ENCODE results near the gene EGFL7.
A peak's percentile ranks its signal among the peaks of the same experiment; 100 is the strongest.

EGFL7 gene

GRCh38 chr9:136644343-136644592, 18.4 kb upstream of the EGFL7 start:
- no peak for DNase-seq (ENCODE audit: low spot score)

DNA sequence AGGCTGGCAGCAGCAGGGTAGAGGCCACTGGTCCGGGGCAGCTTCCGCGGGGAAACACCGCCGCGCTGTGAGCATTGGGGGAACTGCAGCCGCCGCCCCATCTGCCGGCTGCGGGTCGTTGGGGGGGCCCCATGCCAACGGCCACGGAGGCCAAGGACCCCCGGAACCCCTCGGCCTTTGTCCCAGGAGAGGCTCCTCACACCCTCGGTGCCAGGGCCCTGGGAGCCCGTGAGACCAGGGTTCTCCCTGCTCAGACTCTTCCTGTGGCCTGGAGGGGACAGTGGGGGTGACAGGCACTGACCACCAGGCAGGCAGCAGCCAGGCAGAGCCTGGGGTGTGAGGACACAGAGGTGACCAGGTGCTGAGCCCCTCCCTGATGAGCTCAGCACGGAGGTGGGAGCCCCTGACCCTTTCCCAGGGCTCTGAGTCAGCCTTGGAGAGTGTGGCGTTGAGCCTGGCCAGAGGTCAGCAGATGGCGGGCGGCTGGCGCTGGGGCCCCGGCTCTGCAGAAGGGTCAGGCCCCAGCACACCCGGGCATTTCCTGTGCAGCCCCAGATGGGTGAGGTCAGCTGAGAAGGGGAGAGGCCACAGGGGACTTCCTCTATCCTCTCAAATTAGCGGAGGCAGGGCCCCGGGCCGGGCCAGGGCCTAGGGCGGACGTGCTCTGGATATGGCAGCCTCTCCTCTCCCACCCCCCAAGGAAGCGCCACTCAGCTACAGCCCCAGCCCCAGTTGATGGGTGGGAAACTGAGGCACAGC, 17.9 kb upstream of the EGFL7 start:
- peak; percentile 57 for DNase-seq (ENCODE audit: low spot score)

DNA sequence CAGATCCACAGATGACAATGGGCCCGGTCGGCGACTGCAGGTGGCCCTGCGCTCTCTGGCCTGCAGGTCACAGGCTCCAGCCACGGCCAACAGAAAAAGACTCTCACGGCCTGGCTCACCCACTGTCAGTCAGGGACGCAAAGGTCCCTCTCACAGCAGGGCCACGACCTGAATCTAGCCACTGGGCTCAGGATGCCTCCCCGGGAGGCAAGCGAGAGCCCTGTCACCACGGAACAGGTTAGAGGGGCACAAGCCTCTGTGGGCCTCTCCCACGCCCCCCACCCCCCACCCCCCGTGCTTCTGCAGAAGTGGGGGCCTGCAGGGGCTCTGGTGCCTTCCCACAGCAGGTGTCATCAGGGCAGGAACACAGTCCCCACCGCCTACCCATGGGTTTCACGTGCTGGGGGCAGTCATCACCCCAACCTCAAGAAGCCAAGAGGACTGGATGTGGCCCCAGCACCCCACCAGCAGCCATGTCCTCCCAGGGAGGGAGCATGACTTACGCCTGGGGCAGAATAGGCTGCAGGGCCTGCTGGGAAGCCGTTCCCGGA, 17.3 kb upstream of the EGFL7 start:
- DNase-seq (ENCODE audit: low spot score), result no peak

- no peak for DNase-seq (ENCODE audit: low spot score)
Measured at GRCh38 chr9:136645903-136646754, 16.6 kb upstream of the EGFL7 start.

- no peak for DNase-seq (ENCODE audit: low spot score)
Measured at GRCh38 chr9:136646827-136647711, 15.6 kb upstream of the EGFL7 start.

DNA sequence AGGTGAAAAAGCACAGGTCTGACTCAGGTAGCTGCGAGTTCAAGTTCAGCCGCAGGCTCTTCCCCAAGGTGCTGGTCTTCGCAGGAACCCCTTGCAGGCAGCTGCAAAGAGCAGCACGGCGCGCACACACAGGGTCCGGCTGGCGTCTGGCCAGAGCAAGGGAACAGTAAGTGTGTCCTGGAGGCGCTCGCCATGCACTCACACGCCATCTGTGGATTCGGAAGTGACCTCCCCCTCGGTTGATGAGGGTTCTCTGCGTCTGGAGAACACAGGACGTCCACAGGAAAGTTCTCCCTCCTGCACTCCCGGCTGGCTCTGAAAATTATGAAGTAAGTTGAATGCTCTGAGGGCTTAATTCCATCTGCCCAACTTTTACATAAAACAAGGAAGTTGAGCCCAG, 14.0 kb upstream of the EGFL7 start:
- no peak for DNase-seq (ENCODE audit: low spot score)

GRCh38 chr9:136650021-136650420, 12.7 kb upstream of the EGFL7 start:
- no peak for DNase-seq (ENCODE audit: low spot score)

DNA sequence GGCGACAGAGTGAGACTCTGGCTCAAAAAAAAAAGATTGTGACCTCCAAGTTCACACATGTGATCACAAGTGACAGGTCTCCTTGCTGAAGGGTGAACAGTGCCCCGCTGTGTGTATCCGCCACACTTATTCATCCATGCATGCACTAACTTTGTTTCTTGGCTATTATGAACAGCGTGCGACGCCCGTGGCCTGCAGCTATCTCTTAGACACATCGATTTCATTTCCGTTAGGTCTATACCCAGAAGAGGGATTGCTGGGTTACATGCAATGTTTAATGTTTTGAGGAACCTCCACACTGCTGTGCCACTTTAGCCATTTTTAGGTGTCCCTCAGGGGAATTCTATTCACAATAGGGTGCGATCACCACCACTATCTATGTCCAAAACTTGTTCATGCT, 12.1 kb upstream of the EGFL7 start:
- DNase-seq (ENCODE audit: low spot score), result no peak

DNA sequence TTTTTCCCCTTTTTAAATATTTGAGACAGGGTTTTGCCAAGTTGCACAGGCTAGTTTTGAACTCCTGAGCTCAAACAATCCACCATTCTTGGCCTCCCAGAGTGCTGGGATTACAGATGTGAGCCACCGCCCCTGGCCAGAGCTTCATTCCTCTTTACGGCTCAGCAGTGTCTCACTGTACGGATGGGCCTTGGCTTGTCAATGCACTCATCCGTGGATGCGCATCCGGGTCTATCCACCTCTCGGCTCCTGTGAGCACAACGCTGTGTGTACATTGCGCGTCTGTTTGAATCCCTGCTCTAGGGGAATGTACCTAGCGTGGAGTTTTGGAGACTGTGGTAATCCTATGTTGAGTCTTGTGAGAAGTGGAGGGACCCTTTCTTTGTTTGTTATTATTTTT, 10.9 kb upstream of the EGFL7 start:
- no peak for DNase-seq (ENCODE audit: low spot score)

GRCh38 chr9:136653323-136654079, 9.2 kb upstream of the EGFL7 start:
- no peak for DNase-seq (ENCODE audit: low spot score)

DNA sequence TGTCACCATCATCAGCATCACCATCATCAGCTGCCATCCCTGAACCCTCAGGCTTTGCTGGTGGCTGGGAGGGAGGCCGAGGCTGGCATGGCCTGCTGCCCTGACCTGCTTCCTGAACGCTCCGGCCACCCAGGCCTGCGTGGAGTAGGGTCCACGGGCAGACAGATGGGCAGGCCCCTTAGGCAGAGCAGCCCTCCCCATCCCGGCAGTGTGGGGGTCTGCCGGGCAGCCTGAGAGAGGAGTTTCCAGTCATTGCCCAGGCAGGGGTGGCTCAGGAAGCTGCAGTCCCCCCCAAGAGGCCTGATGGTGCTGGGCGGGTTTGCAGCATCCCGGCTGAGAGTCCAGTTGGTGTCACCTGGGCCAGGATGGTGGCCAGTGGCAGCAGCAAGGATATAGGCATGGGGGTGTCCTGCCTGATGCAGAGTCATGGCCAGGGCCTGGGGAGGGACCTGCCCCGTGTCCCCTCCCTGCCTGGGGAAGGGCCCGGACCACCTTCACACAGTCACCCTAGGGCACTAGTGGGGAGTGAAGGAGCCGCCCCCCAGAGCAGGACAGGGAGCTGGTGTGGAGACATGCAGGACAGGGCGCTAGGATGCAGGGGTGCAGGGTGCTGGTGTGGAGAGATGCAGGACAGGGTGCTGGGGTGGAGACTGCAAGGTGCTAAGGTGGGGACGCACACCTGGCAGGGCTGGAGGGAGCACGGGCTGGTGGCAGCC, 7.7 kb upstream of the EGFL7 start:
- DNase-seq (ENCODE audit: low spot score), result no peak

DNA sequence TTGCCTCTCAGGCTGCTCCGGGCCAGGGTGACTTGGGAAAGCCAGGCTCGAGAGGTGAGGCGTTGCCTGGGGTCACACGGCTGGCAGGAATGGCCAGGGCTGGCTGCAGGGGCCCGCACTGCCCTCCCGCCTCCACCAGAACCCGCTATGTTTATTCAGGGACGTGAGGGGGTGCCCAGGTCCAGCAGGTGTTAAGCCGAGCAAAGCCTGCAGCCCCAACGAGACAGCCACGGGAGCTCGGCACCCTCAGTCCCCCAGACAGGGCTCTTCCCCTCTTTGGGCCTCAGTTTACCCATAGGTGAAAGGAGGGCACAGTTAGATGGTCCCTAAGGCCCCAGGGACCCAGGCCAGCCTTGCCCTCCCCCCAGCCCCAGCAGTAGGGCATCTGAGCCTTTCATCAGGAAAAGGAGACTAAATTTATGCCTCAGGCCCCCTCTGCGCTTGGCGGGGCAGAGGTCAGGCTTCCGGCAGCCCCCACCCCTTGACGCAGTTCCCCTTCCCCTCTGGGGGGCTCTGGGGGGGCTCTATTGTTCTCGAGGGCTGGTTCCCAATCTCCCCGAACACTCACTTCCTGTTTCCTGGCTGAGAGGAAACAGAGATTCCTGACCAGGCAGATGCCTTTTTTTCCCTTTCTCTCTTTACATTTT, 7.1 kb upstream of the EGFL7 start:
- DNase-seq (ENCODE audit: low spot score), result no peak

DNA sequence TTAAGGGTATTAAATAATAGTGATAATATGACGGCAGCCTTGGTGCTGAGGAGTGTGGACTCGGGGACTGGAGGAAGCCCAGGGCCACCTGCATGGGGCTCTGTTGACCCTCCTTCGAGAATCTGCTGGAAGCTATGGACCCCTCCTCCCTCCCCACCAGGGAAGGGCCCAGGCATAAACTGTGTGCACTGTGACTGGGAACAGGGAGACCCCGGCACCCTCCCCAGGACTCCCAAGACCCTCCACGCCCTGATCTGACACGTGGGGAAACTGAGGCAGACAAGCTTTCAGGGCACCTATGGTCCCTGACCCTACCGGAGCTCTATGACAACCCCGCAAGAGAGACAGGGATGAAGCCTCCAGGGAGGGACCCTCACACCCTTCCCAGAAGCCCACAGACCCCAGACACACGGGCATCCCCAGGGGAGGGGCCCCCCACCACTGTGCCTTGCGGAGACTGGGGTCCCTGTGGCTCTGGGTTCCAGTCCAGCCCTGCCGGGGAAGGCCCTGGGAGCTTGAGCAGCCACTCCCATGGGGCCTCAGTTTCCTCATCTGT, 6.5 kb upstream of the EGFL7 start:
- no peak for DNase-seq (ENCODE audit: low spot score)

DNA sequence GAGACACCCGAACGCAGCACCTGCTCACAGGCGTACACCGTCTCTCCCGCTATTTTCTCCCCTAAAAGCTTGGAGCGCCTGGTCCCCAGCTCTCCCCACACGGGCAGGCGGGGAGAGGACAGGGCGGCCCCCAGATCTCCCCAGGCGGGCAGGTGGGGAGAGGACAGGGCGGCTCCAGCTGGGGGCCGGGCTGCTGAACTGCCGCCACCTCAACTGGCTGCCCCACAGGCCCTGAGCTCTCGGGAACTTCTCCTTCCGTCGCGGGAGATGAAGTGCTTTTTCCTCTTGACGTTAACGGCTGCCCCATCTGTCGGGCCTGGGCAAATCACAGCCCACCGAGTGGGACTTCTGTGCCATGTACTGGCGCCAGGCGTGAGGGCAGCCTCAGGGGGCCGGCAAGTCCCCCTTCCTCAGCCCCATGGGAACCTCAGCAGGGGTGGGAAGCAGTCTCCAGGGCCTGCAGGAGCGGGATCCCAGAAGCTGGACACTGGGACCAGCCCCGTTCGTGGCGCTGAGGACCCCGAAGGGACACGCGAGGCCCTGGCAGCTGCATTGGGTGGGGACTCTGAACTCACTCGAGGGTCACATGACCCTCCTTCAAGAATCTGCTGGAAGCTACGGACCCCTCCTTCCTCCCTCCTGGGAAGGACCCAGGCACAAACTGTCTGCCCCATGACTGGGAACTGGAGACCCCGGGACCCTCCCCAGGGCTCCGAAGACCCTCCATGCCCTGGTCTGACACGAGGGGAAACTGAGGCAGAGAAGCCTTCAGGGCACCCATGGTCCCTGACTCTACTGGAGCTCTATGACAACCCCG, 5.7 kb upstream of the EGFL7 start:
- DNase-seq (ENCODE audit: low spot score), result no peak

- no peak for DNase-seq (ENCODE audit: low spot score)
Measured at GRCh38 chr9:136657974-136658848, 4.5 kb upstream of the EGFL7 start.

DNA sequence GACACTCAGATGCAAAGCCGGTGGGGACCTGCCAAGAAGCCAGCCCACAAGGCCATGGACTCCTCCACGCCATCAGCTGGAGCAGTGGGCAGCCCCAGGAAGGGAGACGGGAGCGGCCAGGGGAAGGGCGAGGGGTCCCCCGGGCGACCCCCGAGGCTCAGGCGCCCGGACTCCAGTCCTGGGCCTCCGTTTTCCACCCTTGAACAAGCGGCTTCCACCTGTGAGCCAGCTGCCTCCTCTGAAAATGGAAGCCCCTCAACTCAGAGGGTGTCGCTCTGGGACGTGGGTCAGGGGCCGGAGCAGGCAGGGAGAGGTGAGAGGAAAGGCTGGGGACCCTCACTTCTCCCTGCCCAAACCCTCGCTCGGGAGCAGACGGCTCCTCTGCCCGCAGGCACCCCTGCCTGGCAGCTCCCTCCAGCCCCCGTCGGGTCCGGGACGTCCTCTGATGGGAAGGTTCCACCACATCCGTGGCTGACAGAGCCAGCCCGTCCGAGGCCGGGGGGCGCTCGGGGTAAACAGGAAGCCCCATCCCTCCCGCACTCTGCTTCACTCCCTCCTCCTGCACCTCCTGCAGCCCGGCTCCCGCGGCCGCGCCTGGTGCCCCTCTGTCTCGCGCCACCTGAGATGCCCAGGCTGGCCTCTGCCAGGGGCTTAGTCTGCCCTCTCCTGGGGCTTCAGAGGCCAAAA, 3.7 kb upstream of the EGFL7 start:
- DNase-seq (ENCODE audit: low spot score), result no peak

Data from CD4-positive, alpha-beta T cell treated with Interleukin-6 at 100 ng/mL for 8 hours (primary cell).